ENCODE data around the gene MARCO.
"Not testable (repeated sequence)": the region's sequence is repeated elsewhere in the genome, so short reads cannot be mapped to it uniquely, and the experiment has no call there.

The MARCO gene

DNA sequence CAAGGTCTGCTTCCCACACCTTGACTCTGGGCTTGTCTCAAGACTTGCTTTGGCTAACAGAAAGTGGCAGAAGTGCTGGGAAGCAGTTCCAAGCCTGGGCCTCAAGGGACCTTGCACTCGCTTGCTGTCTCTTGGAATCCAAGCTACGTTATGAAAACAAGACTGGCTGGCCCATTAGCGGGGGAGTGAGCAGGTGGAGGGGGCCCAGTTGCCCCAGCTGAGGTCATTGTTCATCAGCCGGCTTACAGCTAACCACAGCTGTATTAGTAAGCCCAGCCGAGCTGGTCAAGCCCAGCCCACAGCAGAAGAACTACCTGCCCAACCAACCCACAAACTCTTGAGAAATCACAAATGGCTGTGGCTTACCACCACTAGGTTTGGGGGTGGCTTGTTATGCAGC lies 63.1 kb downstream of the MARCO start:
- DNase-seq (ENCODE audit: low read depth in 2 of 2): no peak

DNA sequence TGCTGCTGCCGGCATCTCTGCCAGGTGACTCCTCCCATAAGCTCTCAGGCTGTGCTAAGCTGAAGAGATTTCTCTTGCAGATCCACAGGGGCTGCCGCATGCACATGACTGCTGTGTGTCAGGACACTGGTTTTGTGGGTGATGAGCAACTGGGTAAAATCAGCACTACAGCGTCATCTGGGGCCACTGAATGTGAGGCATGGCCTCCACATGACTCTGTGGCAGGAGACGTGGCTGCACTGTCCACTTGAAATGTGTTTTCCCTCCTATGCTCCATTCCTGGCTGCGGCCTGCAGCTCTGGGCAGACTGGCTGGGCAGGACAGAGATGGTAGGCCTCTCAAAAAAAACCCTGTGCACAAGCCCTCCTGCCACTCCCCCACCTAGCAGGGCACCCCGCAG lies 63.6 kb downstream of the MARCO start:
- no peak for DNase-seq (ENCODE audit: low read depth in 2 of 2)

- no peak for DNase-seq (ENCODE audit: low read depth in 2 of 2)
Observed at GRCh38 chr2:119006441-119006840, 64.4 kb downstream of the MARCO start.

DNA sequence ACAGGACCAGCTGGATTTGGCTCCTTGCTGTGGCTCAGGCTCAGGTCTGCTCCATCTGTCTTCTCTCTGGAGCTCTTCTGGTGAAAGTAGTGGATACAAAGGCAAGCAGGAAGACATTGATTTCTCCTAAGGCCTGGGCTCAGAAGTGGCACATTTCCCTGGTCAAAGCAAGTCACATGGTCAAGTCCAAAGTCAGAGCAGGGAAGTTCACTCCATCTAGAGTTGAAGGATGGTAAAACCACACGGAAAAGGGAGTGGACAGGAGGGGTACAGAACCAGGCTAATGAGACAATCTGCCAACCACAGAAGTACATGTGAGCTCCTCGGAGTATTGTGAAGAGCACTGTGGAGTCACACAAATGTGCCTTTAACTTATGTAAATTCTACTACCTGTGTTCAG lies 66.1 kb downstream of the MARCO start:
- no peak for DNase-seq (ENCODE audit: low read depth in 2 of 2)

- DNase-seq (ENCODE audit: low read depth in 2 of 2): no peak
Observed at GRCh38 chr2:119009110-119009509, 67.1 kb downstream of the MARCO start.

DNA sequence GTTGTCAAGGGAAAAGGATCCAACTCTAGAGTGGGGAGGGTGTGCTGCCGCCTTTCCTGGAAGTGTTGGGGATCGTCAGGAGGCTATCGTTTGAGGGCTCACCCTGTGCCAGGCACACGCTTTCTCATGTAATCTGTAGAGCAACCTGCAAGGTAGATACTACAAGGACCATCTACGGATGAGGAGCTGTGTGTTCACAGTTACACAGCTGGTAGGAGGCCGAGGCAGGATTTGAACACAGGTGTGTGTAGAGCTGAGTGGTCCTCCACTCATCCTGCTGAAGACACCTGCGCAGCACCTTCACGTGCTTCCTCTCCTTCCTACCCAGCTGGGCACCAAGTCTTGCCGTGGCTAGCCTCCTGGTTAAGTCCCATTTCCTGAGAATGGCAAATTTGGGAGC lies 68.3 kb downstream of the MARCO start:
- no peak for DNase-seq (ENCODE audit: low read depth in 2 of 2)

GRCh38 chr2:119011162-119011909 lies 69.3 kb downstream of the MARCO start:
- DNase-seq (ENCODE audit: low read depth in 2 of 2): no peak

DNA sequence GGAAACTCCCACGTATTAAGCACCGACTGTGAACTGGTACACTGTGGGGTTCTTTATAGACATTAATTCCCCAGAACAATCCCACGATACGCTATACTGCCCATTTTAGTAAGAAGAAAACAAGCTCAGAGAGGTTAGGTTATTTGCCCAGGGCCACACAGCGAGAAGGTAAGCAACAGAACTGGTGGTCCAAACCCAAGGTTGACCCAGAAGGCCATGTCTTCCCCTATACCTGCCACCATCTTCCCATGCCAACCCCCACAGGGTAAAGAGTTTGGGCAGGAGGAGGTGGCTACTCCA lies 69.9 kb downstream of the MARCO start:
- DNase-seq (ENCODE audit: low read depth in 2 of 2): no peak

GRCh38 chr2:119012345-119013301 lies 70.6 kb downstream of the MARCO start:
- no peak for DNase-seq (ENCODE audit: low read depth in 2 of 2)

DNA sequence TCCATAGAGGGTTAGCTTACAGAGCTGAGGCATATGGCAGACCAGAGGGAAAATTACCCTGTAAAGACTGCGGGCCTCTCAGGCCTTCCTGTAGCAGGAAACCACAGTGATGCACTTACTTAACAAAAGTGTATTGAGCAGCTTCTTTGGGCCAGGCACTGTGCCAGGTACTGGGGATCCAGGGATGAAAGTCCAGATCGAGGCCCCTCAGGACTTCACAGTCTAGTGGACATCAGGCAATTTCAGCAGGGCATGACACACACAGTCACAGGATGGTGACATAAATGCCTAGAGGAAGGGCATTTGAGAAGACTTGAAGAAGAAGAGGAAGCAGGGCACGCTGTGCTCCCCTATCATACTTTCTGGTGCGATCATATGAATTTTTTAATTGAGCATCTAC lies 71.7 kb downstream of the MARCO start:
- no peak for DNase-seq (ENCODE audit: low read depth in 2 of 2)

GRCh38 chr2:119015845-119016244 lies 73.9 kb downstream of the MARCO start:
- no peak for DNase-seq (ENCODE audit: low read depth in 2 of 2)

GRCh38 chr2:119019521-119019920 lies 77.5 kb downstream of the MARCO start:
- DNase-seq (ENCODE audit: low read depth in 2 of 2): no peak

GRCh38 chr2:119022678-119023077 lies 80.7 kb downstream of the MARCO start:
- DNase-seq (ENCODE audit: low read depth in 2 of 2): no peak

DNA sequence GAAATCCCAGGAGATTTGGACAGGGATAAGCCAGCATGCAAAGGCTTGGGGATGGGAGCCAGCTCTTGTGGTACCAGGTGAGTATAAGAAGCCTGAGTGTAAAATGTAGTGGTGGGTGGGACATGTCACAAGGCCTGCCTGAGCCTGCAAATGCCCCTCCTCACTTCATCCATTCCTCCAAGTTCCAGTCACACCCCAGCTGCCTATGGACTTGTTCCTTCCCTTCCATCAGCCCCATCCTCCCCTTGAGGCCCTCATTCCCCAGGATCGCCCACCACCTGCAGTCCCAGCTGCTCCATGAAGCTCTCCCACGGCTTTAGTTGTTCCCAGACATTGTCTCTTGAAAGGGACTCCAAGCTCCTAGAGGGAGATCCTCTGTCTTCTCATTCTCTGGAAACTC lies 81.5 kb downstream of the MARCO start:
- DNase-seq (ENCODE audit: low read depth in 2 of 2): no peak

GRCh38 chr2:119024152-119024551 lies 82.2 kb downstream of the MARCO start:
- no peak for DNase-seq (ENCODE audit: low read depth in 2 of 2)

GRCh38 chr2:119024568-119024967 lies 82.6 kb downstream of the MARCO start:
- DNase-seq (ENCODE audit: low read depth in 2 of 2): no peak

GRCh38 chr2:119025013-119025412 lies 83.0 kb downstream of the MARCO start:
- no peak for DNase-seq (ENCODE audit: low read depth in 2 of 2)

GRCh38 chr2:119025762-119026351 lies 83.9 kb downstream of the MARCO start:
- no peak for DNase-seq (ENCODE audit: low read depth in 2 of 2)

DNA sequence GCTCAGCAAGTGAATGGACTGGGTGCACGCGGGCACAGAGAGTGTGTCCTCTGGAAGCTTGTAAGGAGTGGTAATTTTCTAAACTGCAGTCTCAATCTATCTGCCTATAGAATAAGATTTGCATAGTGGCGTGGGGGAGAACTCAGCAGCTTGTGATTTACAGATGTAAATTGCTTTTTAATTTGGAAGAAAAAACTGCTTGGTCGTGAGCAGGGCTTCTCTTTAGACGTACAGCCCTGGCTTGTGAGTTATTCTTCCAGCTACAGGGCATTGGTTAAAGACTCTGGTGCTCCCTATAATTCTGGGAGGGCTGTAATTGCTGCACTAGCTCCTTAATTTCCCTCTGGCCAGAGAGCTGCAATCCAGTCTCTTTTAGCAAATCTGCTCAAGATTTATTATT lies 84.9 kb downstream of the MARCO start:
- no peak for DNase-seq (ENCODE audit: low read depth in 2 of 2)

GRCh38 chr2:119028327-119029174 lies 86.6 kb downstream of the MARCO start:
- no peak for DNase-seq (ENCODE audit: low read depth in 2 of 2)

- no peak for DNase-seq (ENCODE audit: low read depth in 2 of 2)
Observed at GRCh38 chr2:119029297-119029696, 87.3 kb downstream of the MARCO start.

- not testable (repeated sequence) for DNase-seq (ENCODE audit: low read depth in 2 of 2)
Observed at GRCh38 chr2:119037922-119038321, 95.9 kb downstream of the MARCO start.
